Measurements from ENCODE around the gene MACROD2.

DNA sequence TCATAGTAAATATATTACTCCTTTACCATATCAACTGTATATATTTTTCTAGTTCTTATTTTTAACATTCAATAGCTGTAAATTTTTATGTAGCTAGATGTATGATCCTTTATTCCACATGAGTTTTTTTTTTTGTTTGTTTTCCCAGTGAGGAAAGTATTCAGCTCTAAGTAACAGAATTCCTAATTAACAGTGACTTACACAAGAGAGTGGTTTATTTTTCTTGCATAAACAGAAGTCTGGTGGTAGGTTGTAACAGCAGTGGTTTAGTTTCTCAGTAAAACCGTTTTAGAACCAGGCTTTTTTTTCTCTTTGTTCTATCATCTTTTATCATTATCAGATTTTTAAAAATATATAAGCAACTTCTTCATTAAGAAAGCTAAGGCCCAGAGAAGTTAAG lies 459.0 kb downstream of the MACROD2 start:
- TF ChIP-seq, protein P1, sequence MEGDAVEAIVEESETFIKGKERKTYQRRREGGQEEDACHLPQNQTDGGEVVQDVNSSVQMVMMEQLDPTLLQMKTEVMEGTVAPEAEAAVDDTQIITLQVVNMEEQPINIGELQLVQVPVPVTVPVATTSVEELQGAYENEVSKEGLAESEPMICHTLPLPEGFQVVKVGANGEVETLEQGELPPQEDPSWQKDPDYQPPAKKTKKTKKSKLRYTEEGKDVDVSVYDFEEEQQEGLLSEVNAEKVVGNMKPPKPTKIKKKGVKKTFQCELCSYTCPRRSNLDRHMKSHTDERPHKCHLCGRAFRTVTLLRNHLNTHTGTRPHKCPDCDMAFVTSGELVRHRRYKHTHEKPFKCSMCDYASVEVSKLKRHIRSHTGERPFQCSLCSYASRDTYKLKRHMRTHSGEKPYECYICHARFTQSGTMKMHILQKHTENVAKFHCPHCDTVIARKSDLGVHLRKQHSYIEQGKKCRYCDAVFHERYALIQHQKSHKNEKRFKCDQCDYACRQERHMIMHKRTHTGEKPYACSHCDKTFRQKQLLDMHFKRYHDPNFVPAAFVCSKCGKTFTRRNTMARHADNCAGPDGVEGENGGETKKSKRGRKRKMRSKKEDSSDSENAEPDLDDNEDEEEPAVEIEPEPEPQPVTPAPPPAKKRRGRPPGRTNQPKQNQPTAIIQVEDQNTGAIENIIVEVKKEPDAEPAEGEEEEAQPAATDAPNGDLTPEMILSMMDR (IDR thresholded peaks at IDR 0.05): no peak
- no peak for TF ChIP-seq POLR2A (IDR thresholded peaks at IDR 0.05)
